Measurements from ENCODE around the gene CAAP1.
"Not testable (repeated sequence)": the region's sequence is repeated elsewhere in the genome, so short reads cannot be mapped to it uniquely, and the experiment has no call there.

The CAAP1 gene

DNA sequence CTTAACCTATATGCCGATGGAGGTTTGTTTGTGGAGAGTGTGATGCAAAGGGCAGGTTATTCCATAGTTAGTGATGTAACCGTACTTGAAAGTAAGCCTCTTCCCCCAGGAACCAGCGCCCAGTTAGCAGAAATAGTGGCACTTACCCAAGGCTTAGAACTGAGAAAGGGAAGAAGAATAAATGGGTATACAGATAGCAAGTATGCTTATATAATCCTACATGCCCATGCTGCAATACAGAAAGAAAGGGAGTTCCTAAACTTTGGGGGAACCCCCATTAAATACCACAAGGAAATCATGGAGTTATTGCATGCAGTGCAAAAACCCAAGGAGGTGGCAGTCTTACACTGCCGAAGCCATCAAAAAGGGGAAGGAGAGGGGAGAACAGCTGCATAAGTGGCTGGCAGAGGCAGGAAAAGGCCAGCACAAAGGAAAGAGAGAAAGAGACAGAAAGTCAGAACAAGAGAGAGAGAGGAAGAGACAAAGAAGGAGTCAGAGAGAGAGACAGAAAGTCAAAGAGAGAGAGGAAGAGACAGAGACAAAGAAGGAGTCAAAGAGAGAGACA lies 64.1 kb downstream of the CAAP1 start:
- DNase-seq, result not testable (repeated sequence)

GRCh38 chr9:26814799-26815198 lies 77.8 kb downstream of the CAAP1 start:
- DNase-seq, result no peak

DNA sequence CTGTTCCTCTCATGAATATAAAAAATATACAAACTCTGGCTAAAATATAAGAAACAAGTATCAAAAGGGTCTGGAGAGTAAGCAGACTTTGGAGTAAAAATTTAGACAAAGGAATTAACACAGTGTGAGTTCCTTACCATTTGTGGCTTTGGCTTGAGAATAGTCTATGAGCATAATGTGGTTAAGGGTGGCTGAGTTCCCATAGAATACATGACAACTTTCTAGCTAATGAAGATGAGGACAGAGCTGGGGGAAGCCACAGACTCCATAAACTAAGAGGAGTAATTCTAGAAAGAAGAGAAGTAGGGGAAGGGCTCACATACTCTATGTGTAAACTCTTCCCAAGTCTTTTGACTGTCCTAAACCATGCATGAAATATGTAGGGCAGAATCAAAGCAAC lies 79.4 kb downstream of the CAAP1 start:
- DNase-seq, result no peak

DNA sequence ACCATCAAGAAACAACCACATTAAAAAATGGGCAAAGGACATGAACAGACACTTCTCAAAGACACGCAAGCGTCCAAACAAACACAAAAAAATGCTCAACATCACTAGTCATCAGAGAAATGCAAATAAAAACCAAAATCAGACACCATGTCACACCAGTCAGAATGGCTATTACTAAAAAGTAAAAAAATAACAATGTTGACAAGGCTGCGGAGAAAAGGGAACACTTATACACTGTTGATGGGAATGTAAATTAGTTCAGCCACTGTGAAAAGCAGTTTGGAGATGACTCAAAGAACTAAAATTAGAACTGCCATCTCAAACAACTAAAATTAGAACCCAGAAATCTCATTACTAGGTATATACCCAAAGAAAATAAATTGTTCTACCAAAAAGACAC lies 80.4 kb downstream of the CAAP1 start:
- DNase-seq, result no peak

GRCh38 chr9:26811106-26811505 lies 81.5 kb downstream of the CAAP1 start:
- no peak for DNase-seq

GRCh38 chr9:26809795-26810194 lies 82.8 kb downstream of the CAAP1 start:
- DNase-seq, result no peak

DNA sequence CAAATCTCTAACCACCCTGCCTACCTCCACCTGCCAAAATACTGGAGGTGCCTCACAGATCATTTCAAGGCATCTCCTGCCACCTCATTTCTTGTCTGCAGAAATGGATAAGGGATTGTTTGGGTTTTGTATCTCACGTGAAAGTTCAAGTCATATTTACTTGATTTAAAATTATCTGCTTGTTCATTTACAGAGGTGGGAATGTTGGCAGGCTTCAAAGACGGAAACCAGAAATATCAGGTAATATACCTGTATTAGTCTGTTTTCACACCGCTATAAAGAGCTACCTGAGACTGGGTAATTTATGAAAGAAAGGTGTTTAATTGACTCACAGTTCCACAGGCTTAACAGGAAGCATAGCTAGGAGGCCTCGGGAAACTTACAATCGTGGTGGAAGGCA lies 85.4 kb downstream of the CAAP1 start:
- no peak for DNase-seq

DNA sequence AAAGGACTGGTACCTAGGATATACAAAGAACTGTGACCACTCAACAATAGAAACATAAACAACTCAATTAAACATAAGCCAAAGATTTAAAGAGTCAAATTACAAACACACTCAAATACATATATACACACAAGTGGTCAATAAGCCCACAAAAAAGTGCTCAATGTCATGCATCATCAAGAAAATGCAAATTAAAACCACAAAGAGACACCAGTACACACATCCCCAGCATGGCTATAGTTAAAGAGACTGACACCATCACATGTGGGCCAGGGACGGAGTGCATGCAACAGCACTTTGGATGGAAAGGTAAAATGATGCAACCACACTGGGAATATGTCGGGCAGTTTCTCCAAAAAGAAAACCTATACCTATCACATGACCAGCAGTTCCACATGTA lies 89.7 kb downstream of the CAAP1 start:
- DNase-seq, result no peak

DNA sequence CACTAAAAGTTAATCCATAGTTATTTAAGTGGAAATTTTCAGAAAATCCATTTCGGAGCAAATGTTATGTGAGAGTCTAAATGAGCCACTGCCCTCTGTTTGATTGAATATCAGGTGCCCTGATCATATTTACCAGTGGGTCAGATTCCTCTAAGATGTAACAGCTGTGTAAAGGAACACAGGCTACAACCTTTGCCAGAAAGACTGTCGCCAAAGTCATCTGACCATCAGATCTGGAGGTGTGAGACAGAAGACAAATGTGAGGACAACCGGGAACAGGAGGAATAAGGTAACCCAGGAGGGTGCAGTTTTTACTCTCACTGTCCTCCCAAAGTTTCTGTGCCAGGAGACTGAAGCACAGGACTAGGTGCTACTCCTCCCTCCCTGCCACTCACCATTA lies 90.8 kb downstream of the CAAP1 start:
- no peak for DNase-seq

DNA sequence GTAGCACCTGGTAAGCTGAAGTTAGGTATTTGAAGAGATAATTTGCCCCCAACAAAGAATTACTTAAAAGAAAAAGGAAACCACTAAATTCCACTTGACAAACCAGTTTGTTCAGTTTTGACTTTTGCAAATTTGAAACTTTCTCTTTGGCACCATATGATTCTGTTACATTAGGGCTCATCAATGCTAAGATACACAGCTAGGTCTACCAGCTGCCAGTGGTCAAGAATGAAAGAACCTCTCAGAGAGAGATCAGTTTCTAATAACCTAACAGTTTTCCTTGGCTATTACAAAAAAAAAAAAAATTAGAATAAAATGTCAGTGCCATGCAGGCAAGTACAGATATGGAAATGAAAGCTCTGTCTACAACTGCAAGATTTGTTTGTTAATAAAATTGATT lies 92.3 kb downstream of the CAAP1 start:
- no peak for DNase-seq

DNA sequence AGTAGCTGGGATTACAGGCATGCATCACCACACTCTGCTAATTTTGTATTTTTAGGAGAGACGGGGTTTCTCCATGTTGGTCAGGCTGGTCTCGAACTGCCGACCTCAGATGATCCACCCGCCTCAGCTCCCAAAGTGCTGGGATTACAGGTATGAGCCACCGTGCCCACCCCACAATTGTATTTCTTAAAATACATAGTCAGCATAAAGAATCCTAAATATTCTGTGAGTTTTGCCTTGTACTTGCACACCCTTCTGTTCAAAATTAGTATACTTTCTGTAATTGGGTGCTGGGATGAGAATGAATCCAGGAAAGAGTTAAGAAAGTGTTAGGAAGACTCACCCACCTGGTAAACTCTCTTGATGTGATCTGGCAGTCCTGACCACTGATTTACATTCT lies 101.3 kb downstream of the CAAP1 start:
- DNase-seq, result no peak

Measured in right hindlimb (tissue), 1 donor.